HG03280 (cell line): ENCODE data around the gene CNTFR.

ENCODE experiments used
- ATAC-seq: cut with Tn5 transposase; IDR thresholded peaks from one replicate; pipeline ENCODE4 v1.9.1; 2021; ENCODE audit warnings: mild to moderate bottlenecking, moderate library complexity; ENCODE audit not compliant: unreplicated experiment

CNTFR gene

DNA sequence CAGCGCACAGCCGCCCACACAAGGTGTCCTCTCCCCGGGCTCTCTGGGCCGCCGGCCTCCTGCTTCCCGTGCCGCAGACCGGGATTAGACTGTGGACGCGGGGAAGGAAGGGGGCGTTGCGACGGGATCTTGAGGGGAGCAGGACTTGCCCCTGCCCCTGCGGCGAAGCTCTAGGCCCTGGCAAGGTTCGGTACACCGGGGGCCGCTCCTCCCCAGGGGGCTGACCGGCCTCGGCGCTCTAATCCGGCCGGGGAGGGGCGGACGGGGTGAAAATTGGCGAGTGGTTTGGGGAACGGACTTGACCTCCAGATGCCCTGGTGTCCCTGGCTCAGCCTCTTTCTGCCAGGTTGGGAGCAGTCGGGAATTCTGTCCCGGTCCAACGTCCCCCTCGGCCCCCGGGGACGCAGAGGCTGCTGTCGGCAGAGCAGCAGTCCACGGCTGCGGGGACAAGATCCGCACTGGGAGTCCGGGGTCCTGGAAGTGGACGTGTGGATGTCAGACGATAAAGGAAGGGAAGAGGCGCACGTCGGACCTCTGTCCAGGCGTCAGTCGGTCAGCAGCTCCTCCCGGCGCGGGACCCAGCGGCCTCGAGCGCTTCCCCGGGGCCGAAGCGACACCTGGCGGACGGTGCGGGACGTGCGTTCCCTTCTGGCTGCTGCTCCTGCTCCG is 1.9 kb upstream of the CNTFR start:
- peak; percentile 61 for ATAC-seq

DNA sequence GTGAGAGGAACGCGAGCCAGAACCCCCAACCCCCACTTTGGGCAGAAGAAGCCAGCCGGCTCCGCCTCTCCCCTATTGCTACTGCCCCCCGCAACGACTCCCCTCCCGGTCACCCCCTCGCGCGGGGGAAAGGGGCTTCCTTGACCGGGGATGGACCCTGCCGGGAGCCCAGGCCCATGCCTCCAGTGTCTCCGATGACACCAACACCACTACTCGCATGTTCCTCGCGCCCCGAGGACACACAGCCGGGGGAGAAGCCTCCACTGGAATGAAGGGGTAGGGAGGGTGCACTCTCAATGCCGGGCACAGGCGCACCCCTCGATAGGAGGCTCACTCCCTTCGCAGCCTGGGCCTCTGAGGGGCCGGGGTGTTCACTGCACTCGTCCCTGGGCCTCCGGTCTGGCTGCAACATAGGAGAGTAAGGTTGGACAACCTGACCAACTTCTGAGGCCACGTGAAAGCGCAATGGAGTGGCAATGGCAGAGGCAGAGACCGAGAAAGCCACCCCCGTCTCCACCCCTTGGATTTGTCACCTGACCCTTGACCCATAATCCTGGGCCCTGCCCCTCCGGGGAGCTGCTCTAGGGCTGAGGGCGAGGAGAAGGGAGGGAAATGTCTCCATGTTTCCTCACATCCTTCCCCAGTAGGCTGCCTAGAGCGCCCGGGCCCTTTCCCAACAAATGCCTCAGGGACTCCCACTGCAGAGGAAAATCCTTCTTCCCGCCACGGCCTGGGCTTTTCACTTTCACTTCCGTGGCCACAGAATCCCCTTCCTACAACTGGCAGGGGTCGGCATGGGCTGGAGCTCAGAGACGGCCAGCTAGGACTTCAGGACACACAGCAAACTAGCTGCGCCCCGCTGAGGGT is 1.1 kb upstream of the CNTFR start:
- ATAC-seq, result no peak

DNA sequence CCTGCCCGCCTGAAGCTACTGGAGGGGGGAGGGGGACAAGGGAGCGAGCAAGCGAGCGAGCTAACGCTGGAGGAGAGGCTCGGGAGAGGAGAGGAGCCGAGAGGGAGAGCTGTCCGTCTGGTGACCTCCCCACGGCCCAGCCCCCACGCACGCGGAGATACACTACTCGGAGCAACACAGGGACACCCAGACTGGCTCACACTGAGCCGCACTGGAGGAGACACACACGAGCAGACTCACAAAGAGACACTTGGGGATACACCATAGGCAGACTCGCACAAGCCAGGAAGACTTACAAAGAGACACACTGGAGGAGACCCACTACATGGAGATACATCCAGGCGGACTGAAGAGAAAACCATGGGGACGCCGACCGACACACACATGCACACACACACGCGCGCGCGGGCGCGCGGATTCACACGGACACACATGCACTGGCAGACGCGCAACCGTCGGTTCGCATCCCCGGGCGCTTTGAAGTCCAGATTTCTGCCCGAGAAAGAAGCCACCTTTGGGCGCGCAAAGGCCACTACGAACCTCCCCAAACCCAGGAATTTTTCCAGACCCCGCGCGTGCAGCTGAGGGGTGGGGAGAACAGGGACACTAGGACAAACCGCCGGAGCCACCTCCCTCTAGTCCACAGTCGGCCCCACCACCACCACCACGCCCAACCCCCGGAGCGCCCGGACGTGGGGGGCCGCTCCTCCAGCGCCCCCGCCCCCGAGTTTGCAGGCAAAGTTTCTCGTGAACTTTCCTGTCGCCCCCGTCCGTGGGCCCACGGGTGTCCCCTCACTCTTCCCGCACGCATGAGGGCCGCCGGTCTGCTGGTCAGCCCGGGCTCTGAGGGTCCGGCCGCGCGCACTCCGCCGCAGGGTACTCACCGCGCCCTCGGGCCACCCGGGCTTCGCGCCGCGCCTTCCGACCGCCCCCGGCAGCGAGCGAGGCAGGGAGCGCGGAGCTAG is 571 bp downstream of the CNTFR start:
- ATAC-seq, result no peak

DNA sequence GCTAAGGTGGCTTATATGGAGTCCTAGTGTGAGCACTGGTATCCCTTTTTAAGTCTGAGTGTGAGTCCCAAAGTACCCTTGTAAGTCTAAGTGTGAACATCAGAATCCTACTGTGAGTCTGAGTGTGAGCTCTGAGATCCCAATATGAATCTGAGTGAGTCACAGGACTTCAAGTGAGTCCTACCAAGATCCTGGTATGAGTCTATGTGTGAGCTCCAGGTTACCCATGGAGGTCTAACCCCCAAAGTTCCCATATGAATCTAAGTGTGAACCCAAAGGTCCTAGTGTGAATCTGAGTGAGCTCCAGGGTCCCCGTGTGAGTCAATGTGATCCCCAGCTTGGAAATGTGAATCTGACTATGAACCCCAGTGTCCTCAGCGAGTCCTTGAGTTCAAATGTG is 2.3 kb downstream of the CNTFR start:
- no peak for ATAC-seq

DNA sequence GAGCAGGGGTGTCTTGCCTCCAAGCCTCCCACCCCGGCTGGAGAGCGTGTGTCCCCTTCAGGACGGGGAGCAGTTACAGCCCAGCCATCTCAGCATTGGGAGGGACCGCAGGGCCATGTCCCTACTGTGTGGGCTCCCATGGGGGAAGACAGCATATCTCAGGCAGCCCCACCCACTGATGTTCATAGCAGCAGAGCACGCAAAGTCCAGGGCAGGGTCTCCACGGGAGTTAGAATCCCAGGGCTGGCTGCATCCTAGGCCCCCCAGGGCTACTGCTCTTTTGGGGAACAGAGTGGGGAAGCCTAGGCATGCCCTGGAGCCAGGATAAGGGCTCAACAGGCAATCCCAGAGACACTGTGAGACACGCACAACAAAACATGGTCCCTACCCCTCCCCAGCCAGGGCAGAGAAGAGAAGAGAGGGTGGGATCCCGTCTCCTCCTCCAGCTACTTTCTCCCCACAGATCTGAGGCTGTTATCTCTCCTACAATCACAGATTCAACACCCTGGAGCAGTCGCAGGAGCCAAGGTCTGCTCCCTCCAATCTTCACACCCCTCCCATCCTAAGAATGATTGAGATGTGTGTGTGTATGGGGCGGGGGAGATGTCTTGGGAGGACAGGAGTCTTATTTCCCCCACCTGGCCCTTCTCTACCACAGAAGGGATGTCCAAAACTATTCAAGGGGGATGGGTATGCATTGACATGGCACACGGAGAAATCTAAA is 3.4 kb downstream of the CNTFR start:
- ATAC-seq, result no peak

DNA sequence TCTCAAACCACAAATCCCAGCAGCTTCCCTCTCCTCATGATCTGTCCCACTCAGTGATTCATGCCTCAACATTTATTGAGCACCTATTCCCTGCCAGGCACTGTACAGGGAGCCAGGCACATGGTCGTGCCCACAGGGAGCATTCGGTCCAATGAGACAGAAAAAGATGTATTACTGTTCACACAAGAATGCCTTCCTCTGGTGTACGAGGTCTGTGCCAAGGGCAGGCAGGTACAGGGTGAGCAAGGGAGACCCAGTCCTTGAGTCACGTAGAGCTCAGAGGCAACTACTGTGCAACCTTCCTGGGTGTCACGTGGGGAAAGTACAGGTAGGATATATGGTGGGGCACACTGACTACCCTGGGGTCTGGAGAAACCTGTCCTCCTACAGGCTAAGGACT is 4.6 kb downstream of the CNTFR start:
- no peak for ATAC-seq

DNA sequence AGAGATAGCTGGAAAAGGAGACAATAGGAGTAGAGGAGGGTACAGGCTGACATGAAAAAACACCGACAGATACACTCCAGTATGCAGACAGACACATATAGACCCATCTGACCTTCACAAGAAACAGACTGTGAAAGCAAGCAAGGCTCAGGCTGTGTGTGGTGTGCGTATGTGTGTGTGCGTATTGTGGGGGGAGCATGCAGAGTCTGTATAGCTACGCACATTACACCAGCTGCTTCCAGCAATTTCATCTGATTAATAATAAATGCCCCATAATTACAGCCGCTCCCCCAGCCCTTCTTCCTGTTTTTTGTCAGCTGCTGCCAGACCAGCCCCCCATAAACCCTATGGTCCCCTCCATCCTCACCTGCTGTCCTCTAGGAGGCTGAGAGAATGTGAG is 6.7 kb downstream of the CNTFR start:
- no peak for ATAC-seq

DNA sequence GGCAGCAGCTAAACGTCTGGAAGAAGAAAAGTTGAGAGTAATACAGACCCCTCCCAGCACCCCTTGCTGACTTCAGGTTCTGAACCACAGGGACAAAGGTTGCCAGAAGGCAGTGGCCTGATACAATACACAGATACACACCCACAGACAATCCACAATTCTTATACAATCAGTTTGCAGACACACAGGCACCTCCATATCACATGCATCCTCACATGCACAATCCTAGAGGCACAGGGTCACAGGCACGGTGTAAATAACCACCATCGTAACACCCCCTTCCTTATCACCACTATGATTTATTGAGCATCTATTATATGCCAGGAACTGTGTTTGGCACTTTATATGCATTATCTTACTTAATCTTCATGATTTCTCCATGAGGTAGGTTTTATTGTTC is 8.2 kb downstream of the CNTFR start:
- no peak for ATAC-seq

DNA sequence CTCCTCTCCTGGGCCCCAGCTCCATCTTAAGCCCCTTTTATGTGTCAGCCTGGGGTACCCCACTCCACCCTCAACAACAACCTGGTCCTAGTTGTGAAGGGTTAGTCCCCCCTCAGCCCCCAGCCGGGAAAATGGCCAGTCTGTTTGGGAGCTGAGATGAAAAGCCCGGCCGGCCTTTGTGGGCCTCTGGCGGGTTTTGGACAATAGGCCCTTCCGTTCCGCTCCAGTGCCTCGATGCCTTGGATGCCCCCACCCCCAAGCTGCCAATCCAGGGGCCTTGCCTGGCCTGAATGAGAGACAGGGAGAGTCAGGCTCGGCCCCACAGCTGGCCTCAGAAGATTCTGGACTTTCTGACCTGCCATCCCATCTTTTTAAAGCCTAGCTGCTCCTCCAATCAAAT is 9.2 kb downstream of the CNTFR start:
- no peak for ATAC-seq

DNA sequence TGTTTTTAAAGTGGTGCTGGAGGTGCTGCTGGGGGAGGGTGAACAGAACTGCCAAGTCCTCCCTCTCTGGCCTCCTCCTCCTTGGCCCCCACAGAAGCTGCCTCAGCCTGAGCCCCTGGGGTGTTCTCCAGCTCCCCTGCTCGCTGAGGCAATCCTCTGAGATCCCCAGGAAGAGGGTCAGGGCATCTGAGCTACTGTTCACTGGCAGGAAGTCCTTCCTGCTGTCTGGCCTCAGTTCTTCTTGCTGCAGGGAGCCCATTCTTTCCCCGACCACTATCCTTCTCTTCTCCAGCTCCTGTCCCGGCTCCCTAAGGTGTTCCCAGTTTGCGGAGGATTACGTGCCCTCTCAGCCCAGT is 9.7 kb downstream of the CNTFR start:
- no peak for ATAC-seq

DNA sequence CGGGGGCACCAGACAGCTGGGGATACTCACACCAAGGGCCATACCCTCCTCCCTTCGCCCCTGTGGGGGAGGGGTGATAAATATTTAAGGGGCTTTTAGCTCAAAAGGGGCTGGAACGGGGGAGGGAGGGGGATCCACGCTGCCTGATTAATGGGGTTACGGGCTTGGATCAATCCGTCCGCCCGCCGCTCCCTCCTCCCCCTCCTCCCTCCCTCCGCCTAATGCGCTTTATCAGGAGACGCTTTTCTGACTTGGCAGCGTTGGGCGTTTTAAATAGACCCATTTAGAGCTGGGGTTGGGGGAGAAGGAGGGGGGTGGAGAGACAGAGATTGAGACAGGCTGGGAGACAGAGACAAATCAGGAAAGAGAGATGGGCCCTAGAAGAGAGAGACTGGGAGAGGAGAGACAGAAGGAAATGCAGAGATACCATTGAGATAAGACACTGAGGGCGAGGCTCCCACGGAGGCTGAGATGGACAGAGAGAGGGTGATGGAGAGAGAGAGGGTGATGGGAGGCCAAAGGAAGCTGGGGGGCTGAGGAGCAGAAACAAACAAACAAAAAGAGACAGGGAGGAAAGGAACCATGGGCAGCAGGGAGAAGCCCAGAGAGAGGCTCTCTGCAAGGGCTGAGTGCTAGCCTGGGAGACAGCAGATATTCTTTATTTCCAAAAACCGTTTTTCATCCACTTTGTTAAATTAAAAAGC is 10.3 kb downstream of the CNTFR start:
- no peak for ATAC-seq

DNA sequence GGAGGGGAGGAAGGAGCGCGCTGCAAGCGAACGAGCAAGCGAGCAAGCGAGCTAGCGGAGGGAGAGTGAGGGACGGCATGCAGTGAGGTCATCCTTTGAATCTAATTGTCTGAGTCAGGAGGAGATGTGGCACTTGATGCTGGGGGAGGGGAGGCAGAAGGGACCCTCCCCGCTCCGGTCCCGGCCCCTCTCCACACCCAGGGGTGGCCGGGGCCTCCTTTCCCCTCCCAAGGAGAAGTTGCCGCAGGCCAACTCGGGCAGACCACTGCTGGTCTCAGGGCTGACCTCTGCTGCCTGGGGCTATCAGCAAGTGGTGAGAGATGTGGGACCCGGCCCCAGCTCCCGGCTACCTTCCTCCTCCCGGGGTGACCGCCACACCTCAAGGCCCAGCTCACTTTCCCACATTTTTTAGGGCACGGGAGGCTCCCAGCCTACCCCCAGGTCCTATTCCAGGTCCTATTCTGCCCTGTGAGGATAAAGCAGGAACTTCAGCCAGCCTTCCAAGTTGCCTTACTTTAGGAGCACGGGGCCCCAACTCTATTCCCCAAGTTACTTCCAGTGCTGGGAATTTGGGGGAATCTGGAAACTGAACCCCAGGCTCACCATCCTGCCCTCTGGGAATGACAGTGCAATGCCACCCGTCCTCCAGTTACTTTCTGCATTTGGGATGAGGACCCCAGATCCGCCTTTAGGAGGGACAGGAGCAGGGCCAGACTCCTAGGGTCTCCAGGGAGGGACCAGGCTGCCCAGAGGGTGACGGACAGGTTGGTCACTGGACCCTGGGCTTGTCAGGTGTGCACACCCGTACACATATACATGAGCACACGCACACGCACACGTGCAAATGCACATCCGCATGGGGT is 11.1 kb downstream of the CNTFR start:
- ATAC-seq, result no peak

DNA sequence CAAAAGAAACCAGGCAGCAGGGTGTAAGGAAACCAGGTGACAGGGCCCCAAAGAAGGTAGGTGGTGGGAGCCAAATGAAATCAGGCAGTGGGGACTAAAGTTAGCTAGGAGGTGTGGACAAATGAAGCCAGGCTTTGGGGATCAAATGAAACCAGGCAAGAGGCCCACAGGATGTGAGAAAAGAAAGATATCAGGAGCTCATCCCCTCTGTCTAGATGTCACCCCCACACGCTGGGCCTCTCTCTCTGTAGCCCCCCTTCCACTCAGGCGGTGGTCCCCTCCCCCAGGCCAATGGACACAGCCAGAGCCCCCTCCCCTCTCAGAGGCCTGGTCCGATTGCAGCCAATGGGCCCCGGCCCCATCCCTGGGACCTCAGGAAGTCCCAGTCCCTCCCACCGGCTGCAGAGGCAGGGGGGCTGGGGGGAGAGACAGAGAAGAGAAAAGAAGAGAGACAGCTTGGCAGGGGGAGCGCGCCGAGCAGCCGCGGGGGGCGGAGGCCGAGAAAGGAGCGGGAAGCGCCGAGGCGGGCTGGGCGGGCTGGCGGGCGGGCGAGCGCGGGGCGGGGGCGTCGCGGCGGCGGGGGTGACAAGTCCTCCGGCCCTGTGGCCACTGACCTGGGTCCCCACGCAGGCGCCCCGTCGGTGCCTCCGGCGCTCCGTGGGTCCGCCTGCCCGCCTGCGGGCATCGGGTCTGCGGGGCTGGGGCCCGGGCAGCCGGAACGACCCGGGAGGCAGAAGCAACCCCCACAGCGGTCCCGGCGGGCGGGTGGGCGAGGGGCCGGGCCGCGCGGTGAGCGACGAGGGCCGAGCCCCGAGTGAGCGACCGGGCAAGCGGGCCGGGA is 11.9 kb downstream of the CNTFR start:
- no peak for ATAC-seq

DNA sequence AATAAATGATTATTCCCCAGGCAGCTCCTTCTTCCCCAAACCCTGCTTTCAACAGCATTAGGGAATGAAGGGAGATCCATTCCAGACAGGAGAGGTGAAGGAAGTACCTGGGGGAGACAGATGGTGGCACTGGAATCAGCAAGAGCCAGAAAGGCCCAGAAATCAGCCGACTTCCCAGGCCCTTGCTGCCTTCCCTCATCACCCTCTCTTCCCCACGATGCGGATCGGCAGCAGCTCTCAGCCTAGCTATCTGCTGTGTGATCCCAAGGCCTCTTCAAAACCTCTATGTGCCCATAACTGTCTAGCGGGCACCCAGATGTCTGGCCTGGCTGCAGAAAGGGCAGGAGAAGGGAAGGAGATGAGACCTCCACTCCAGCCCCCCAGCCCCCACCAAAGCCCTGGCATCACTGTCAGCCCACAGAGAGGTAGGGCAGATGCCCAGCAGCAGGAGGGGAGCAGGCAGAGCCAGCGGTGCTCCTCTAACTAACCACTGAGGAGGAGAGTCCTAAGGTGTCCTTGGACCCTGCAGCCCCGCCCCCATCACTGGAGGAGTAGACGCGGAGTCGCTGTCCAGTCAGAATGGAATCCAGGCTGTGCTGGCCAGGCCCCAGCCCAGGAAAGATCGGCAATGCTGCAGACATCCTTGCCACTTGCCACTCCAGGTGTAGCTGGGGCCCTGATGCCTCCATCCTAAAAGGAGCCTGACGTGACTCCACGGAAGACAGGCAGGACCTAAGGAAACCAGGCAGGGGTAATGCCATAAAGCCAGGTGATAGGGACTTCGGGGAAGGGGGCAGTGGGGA is 12.7 kb downstream of the CNTFR start:
- ATAC-seq, result no peak

DNA sequence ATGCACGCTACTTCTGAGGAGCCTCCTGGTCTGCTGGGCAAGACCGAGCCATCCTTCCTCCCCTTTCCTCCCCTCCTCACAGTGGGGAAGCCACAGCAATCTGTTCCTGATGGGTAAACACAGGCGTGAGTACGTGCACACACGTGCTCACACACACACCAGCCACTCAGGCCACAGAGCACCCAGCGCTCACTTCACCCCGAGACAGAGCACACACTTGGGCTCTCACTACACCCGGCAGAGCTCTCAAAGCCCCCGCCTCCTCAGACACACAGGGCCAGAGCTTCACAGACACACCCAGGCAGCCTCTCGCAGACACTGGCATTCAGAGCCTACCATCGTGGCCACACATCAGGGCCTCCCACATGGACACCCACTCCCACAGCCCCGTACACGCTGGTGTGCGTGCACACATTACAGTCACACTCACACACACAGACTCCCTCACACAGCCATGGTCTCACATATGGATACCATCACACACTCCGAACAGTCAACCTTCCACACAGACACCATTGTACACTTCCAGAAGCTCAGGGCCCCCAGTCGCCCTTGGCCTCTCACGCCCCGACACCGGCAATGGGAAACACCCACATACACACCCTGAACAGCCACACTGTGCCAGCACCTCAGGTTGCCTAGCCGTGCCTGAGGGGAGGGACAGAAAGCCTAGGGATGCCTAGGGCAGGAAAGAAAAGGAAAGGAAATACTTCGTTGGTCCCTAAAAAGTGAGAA is 13.5 kb downstream of the CNTFR start:
- ATAC-seq, result no peak

DNA sequence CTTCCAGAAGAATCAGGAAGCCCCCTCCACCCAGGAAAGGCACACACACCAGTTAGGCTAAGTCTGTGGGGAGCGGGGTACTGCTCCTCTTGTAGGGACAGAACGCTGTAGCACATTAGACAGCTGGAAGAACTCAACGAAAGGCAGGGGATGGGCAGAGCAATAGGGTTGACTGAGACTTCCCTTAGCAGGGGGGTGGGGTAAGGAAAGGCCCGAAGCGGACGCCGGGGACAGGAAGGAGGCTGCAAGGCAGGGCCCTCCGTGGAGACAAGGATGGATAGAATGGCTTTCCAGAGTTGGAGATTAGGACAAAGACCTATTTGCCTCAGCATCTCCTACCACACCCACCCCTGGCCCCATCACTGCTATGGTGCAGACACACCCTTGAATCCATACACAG is 14.3 kb downstream of the CNTFR start:
- ATAC-seq, result no peak

DNA sequence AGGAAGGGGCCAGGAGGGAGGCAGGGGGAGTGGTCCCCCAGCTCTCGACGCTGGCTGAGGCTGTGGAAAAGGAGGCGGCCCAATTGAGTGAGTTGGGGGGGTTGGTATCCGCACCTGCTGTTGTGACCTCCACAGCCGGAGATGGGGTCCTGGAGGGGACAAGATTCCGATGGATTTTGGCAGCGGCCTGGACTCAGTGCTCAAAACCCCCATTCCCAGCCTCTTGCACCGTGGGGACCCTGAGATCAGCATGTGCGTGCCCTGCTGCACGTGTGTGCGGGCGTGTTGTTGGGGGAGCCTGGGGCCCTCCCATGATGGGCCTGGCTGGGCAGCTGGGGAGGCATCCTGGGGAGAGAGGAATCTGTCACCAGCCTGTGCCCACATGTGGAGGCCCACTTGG is 15.0 kb downstream of the CNTFR start:
- no peak for ATAC-seq
